Progenitor cell of endocrine pancreas (in vitro differentiated cells): ENCODE measurements around the gene RNF144B. TPM values are rescaled to one million over a fixed set of nuclear protein-coding genes. Genes with fewer than 3 reads are reported as not detected.
"Not testable (repeated sequence)": the region's sequence is repeated elsewhere in the genome, so short reads cannot be mapped to it uniquely, and the experiment has no call there.

ENCODE experiments used
- DNase-seq: peaks from one replicate; pipeline ENCODE4 v3.0.0; 2021; ENCODE audit warnings: low spot score; ENCODE audit not compliant: unreplicated experiment
- H3K27ac Mint-ChIP-seq: 2 replicates; pipeline ENCODE4 v1.8.0; 2021; ENCODE audit warnings: mild to moderate bottlenecking, moderate library complexity, mixed read lengths
- H3K27me3 Mint-ChIP-seq: 2 replicates; pipeline ENCODE4 v1.8.0; 2021; ENCODE audit warnings: mixed read lengths
- H3K36me3 Mint-ChIP-seq: 2 replicates; pipeline ENCODE4 v1.8.0; 2022; ENCODE audit warnings: mixed read lengths; ENCODE audit not compliant: insufficient read depth
- H3K4me1 Mint-ChIP-seq: 2 replicates; pipeline ENCODE4 v1.8.0; 2021; ENCODE audit warnings: low read depth, mixed read lengths
- H3K4me3 Mint-ChIP-seq: 2 replicates; pipeline ENCODE4 v1.8.0; 2021; ENCODE audit warnings: low read depth, mild to moderate bottlenecking, moderate library complexity, mixed read lengths
- H3K9me3 Mint-ChIP-seq: 2 replicates; pipeline ENCODE4 v1.8.0; 2021; ENCODE audit warnings: low read depth, mixed read lengths
- CTCF ChIP-seq: fragments of 200-600 bp; sonication (generic); IDR thresholded peaks from one replicate; pipeline ENCODE4 v1.5.0; 2021; ENCODE audit warnings: antibody characterized with exemption, mild to moderate bottlenecking; ENCODE audit not compliant: unreplicated experiment
- total RNA-seq: library from RNA; stranded (reverse); gene quantifications from 2 replicates; pipeline ENCODE4 v1.2.1, GENCODE V29; 2021

RNF144B gene
- total RNA-seq, 1 donor from 2014 or later = 3.1 TPM

GRCh38 chr6:18362058-18362561 lies 25.0 kb upstream of the RNF144B start:
- H3K4me3 Mint-ChIP-seq = no peak overlapping the region
- peaks cover 8% of the 10 kb centered on the region for H3K27me3 Mint-ChIP-seq
- no peak overlapping the region for H3K27ac Mint-ChIP-seq
- peaks cover 10% of the 10 kb centered on the region for H3K9me3 Mint-ChIP-seq
- no peaks in the 10 kb centered on the region for H3K36me3 Mint-ChIP-seq
- TF ChIP-seq CTCF = no peak
- DNase-seq = no peak
- no peaks in the 10 kb centered on the region for H3K4me1 Mint-ChIP-seq

- no peak overlapping the region for H3K27ac Mint-ChIP-seq
- peaks cover 3% of the 10 kb centered on the region for H3K9me3 Mint-ChIP-seq
- H3K4me1 Mint-ChIP-seq = no peaks in the 10 kb centered on the region
- no peaks in the 10 kb centered on the region for H3K36me3 Mint-ChIP-seq
- peaks cover 3% of the 10 kb centered on the region for H3K27me3 Mint-ChIP-seq
- no peak overlapping the region for H3K4me3 Mint-ChIP-seq
- no peak for DNase-seq
- no peak for TF ChIP-seq CTCF
These were observed 23.4 kb upstream of the RNF144B start for GRCh38 chr6:18363746-18364145.

- H3K4me3 Mint-ChIP-seq, H3K4me1 Mint-ChIP-seq, H3K9me3 Mint-ChIP-seq, H3K27me3 Mint-ChIP-seq, DNase-seq, H3K27ac Mint-ChIP-seq, H3K36me3 Mint-ChIP-seq: not testable (repeated sequence)
These were observed 22.6 kb upstream of the RNF144B start for GRCh38 chr6:18364561-18364960.

GRCh38 chr6:18367371-18367770 lies 19.8 kb upstream of the RNF144B start:
- no peak for DNase-seq
- peaks cover 3% of the 10 kb centered on the region for H3K9me3 Mint-ChIP-seq
- no peaks in the 10 kb centered on the region for H3K27me3 Mint-ChIP-seq
- no peak for TF ChIP-seq CTCF
- no peak overlapping the region for H3K4me3 Mint-ChIP-seq
- no peaks in the 10 kb centered on the region for H3K4me1 Mint-ChIP-seq
- no peak overlapping the region for H3K27ac Mint-ChIP-seq
- H3K36me3 Mint-ChIP-seq = no peaks in the 10 kb centered on the region

- DNase-seq = no peak
- no peak overlapping the region for H3K27ac Mint-ChIP-seq
- no peaks in the 10 kb centered on the region for H3K27me3 Mint-ChIP-seq
- no peaks in the 10 kb centered on the region for H3K36me3 Mint-ChIP-seq
- no peak overlapping the region for H3K4me3 Mint-ChIP-seq
- no peak for TF ChIP-seq CTCF
- H3K9me3 Mint-ChIP-seq = peaks cover 3% of the 10 kb centered on the region
- no peaks in the 10 kb centered on the region for H3K4me1 Mint-ChIP-seq
These were observed 18.7 kb upstream of the RNF144B start for GRCh38 chr6:18368277-18369105.

- Mint-ChIP-seq H3K4me3 (no peak overlapping the region), H3K9me3 (no peaks in the 10 kb centered on the region), H3K4me1 (no peaks in the 10 kb centered on the region), H3K36me3 (no peaks in the 10 kb centered on the region), H3K27ac (no peak overlapping the region), H3K27me3 (no peaks in the 10 kb centered on the region)
- no peak for DNase-seq
- no peak for TF ChIP-seq CTCF
These were observed 16.1 kb upstream of the RNF144B start for GRCh38 chr6:18371010-18371409.
